ENCODE measurements around the gene ZNF655.

DNA sequence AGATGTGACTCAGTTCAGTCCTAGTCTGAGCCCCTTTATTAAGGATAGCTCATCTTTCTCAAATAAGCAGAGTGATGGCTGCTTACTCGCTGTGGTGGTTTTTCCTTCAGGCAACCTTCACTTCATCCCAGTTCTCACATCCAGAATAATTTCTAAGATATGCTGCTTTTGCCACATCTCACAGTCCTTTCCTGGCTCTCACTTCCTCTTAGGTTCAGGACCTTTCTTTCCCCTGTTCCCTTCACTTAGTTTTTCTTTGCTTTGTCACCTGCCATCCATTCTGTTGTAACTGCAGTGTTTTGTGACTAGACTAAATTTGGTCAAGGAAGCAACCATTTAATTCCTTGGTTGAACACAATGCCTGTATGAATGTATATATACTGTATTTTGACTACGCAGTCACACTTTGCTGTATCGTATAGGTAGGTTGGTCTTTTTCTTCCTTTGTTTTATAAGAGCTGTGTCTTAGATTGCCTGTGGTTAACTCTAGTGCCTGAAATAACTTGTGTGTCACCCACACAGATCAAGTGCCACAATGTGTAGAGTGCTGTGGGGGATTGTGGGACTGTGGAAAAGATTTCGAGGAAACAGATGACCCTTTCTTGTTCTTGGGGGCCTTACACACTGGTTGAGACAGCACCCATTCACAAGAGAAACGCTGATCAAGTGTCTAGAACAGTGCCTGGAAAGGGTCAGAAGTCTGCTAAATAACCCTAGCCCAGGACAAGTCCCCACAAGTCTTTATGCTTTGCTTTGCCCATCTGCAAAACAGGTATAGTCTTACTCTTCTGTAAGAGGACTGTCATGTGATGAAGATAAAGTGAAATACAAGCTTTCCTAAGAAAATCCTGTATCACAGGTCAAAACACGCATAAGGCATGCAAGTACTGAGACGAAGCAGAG lies 2.6 kb downstream of the ZNF655 start:
- TF ChIP-seq, protein P1, sequence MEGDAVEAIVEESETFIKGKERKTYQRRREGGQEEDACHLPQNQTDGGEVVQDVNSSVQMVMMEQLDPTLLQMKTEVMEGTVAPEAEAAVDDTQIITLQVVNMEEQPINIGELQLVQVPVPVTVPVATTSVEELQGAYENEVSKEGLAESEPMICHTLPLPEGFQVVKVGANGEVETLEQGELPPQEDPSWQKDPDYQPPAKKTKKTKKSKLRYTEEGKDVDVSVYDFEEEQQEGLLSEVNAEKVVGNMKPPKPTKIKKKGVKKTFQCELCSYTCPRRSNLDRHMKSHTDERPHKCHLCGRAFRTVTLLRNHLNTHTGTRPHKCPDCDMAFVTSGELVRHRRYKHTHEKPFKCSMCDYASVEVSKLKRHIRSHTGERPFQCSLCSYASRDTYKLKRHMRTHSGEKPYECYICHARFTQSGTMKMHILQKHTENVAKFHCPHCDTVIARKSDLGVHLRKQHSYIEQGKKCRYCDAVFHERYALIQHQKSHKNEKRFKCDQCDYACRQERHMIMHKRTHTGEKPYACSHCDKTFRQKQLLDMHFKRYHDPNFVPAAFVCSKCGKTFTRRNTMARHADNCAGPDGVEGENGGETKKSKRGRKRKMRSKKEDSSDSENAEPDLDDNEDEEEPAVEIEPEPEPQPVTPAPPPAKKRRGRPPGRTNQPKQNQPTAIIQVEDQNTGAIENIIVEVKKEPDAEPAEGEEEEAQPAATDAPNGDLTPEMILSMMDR (conservative IDR thresholded peaks at IDR 0.05; ENCODE audit: low read depth, low read length): no peak
- no peak for TF ChIP-seq CEBPB (IDR thresholded peaks at IDR 0.05; ENCODE audit: low read depth, low read length)
- TF ChIP-seq POLR2A (IDR thresholded peaks at IDR 0.05; ENCODE audit: low read depth, low read length): no peak
- TF ChIP-seq, protein P2, sequence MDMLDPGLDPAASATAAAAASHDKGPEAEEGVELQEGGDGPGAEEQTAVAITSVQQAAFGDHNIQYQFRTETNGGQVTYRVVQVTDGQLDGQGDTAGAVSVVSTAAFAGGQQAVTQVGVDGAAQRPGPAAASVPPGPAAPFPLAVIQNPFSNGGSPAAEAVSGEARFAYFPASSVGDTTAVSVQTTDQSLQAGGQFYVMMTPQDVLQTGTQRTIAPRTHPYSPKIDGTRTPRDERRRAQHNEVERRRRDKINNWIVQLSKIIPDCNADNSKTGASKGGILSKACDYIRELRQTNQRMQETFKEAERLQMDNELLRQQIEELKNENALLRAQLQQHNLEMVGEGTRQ (IDR thresholded peaks at IDR 0.05; ENCODE audit: low read depth, low read length): no peak
- TF ChIP-seq, protein P3, sequence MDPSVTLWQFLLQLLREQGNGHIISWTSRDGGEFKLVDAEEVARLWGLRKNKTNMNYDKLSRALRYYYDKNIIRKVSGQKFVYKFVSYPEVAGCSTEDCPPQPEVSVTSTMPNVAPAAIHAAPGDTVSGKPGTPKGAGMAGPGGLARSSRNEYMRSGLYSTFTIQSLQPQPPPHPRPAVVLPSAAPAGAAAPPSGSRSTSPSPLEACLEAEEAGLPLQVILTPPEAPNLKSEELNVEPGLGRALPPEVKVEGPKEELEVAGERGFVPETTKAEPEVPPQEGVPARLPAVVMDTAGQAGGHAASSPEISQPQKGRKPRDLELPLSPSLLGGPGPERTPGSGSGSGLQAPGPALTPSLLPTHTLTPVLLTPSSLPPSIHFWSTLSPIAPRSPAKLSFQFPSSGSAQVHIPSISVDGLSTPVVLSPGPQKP (IDR thresholded peaks at IDR 0.05; ENCODE audit: borderline replicate concordance, low read depth, low read length): no peak
- no peak for TF ChIP-seq RAD21 (IDR thresholded peaks at IDR 0.05; ENCODE audit: low read length)
- TF ChIP-seq SMC3 (IDR thresholded peaks at IDR 0.05; ENCODE audit: low read depth, low read length): no peak

All from IMR-90 (cell line).